GM10248 (cell line): Measurements from ENCODE around the gene PLXNA2.

Source experiments
- CTCF ChIA-PET: fragments of 300-600 bp; sonication (Branson Sonifier 250); formaldehyde crosslinking; extraction: SDS; loops from one replicate; lab custom pipeline; 2021; ENCODE audit warnings: antibody characterized with exemption; lab: Yijun Ruan, JAX
- POLR2A ChIA-PET: fragments of 350-650 bp; sonication (Branson Sonifier 250); formaldehyde crosslinking; extraction: SDS; loops from one replicate; lab custom pipeline; 2020; ENCODE audit warnings: antibody characterized with exemption; lab: Yijun Ruan, JAX
- DNase-seq: peaks from one replicate; pipeline ENCODE4 v3.0.0; 2012; ENCODE audit errors: extremely low spot score
- CTCF ChIP-seq: IDR thresholded peaks from 2 replicates; pipeline ENCODE4 v1.5.1; 2012; ENCODE audit warnings: mild to moderate bottlenecking, low read depth; ENCODE audit errors: extremely low read depth, missing control alignments, control extremely low read depth

PLXNA2 gene

GRCh38 chr1:208029381-208030287 lies 214.6 kb downstream of the PLXNA2 start:
- no peak for TF ChIP-seq CTCF
- DNase-seq: no peak
- ChIA-PET POLR2A (no interaction called here), CTCF (interaction anchor here (1.2 to 3.5 kb wide), 3 partner anchors 7 to 215 kb away, joined by 3 to 22 read pairs (median 12); partner anchors contain the start of gene PLXNA2)

- ChIA-PET CTCF (interaction anchor here (1.1 to 10.9 kb wide), 4 partner anchors 10 to 213 kb away, joined by 4 to 189 read pairs (median 4); partner anchors contain the start of gene PLXNA2), POLR2A (no interaction called here)
- no peak for DNase-seq
- no peak for TF ChIP-seq CTCF
These were observed 215.7 kb downstream of the PLXNA2 start for GRCh38 chr1:208028526-208028925.

- CTCF ChIA-PET: interaction anchor here (0.9 to 10.9 kb wide), 5 partner anchors 11 to 213 kb away, joined by 3 to 189 read pairs (median 4); partner anchors contain the start of gene PLXNA2
These were observed 216.3 kb downstream of the PLXNA2 start for GRCh38 chr1:208027861-208028260.

GRCh38 chr1:208026880-208027438 lies 217.2 kb downstream of the PLXNA2 start:
- POLR2A ChIA-PET: no interaction called here
- TF ChIP-seq CTCF: no peak
- no peak for DNase-seq
- CTCF ChIA-PET: interaction anchor here (0.9 to 10.9 kb wide), 4 partner anchors 11 to 214 kb away, joined by 3 to 189 read pairs (median 4); partner anchors contain the start of gene PLXNA2

More at GRCh38 chr1:208027861-208028260, 216.3 kb downstream of the PLXNA2 start:
- no peak for DNase-seq
- TF ChIP-seq CTCF: no peak
- POLR2A ChIA-PET: no interaction called here

GRCh38 chr1:208025031-208025430 lies 219.2 kb downstream of the PLXNA2 start:
- POLR2A ChIA-PET: no interaction called here
- TF ChIP-seq CTCF: no peak
- no peak for DNase-seq
- CTCF ChIA-PET: interaction anchor here (1.3 to 10.9 kb wide), 7 partner anchors 11 to 216 kb away, joined by 3 to 189 read pairs (median 4); partner anchors contain the start of gene PLXNA2

GRCh38 chr1:208024406-208024805 lies 219.8 kb downstream of the PLXNA2 start:
- POLR2A ChIA-PET: no interaction called here
- no peak for DNase-seq
- CTCF ChIA-PET: interaction anchor here (1.3 to 10.9 kb wide), 8 partner anchors 11 to 217 kb away, joined by 3 to 189 read pairs (median 24); partner anchors contain the start of gene PLXNA2
- TF ChIP-seq CTCF: no peak
